ENCODE measurements around the gene NINJ2.

DNA sequence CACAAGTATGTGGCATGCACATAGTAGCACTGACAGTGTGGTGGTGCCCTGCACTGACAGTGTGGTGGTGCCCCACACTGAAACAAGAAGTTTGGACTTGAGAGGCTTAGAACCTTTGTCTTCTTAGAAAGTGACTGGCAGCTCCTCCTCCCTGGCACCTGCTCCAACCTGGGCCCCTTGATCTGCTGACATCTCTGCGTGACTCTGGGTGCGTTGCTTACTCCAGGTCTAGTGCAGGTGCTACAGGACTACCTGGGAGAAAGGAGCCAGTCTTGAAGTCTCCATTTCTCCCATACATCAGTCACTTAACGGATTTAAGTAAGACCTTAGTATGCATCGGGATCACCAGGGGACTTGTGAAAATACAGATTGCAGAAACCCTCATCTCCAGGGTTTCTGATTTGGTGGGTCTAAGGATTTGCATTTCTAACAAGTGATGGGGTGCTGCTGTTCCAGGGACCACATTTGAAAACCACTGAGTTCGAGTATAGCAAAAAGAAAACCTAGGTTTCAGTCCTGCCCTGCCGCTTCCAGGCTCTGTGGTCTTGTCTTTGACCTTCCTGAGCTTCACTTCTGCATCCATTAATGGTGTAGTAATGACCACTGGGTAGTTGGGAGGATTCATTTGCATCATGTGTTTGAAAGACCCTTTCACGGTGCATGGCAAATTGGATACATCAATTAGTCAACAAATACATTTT is 15.7 kb downstream of the NINJ2 start:
- no peak for TF ChIP-seq EZH2 (IDR thresholded peaks at IDR 0.05; ENCODE audit: insufficient read depth, poor library complexity, severe bottlenecking)
- no peak for TF ChIP-seq EZH2phosphoT487 (IDR thresholded peaks at IDR 0.05; ENCODE audit: insufficient read depth, low read depth)

Data from GM23248 (cell line).